ENCODE results near the gene TRPV6.

DNA sequence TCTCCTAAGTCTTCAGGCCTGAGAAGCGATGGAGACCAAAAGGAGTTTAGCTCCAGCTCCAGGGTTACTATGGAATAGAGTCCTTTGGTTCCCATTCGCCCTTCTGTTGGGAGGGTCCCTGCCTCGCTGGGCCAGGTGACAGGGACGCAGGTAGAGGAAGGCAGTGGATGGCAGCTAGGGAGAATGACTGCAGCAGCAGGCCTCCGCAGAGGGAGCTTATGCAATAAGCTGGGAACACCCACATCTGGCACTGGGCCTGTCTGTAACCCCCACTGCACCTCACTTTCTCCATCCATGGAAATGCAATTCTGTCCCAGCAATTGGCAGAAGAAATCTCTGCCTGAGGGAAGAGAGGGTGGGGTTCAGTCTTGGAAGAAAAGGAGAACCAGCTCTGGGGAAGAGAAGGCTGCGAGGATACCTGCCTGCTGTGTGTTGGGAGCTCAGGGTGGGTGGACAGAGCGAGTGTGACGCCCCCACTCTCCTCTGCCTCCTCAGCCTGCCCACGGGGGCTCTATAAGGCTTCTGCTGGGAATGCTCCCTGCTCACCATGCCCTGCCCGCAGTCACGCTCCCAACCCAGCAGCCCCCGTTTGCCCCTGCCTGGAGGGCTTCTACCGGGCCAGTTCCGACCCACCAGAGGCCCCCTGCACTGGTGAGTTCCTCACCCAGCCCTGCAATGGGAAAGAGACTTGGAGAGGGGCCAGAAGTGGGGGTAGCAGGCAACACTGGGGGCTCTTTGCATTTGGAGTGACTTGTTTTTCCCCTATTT, 20.4 kb downstream of the TRPV6 start:
- TF ChIP-seq, protein P1, sequence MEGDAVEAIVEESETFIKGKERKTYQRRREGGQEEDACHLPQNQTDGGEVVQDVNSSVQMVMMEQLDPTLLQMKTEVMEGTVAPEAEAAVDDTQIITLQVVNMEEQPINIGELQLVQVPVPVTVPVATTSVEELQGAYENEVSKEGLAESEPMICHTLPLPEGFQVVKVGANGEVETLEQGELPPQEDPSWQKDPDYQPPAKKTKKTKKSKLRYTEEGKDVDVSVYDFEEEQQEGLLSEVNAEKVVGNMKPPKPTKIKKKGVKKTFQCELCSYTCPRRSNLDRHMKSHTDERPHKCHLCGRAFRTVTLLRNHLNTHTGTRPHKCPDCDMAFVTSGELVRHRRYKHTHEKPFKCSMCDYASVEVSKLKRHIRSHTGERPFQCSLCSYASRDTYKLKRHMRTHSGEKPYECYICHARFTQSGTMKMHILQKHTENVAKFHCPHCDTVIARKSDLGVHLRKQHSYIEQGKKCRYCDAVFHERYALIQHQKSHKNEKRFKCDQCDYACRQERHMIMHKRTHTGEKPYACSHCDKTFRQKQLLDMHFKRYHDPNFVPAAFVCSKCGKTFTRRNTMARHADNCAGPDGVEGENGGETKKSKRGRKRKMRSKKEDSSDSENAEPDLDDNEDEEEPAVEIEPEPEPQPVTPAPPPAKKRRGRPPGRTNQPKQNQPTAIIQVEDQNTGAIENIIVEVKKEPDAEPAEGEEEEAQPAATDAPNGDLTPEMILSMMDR (IDR thresholded peaks at IDR 0.05; ENCODE audit: low read length), result no peak
- TF ChIP-seq EZH2 (optimal IDR thresholded peaks at IDR 0.05; ENCODE audit: low read depth, low read length), result no peak
